HG03521 (cell line): ENCODE results near the gene DNAH5.
"Not testable (repeated sequence)": the region's sequence is repeated elsewhere in the genome, so short reads cannot be mapped to it uniquely, and the experiment has no call there.

Experiments used
- ATAC-seq: cut with Tn5 transposase; IDR thresholded peaks from one replicate; pipeline ENCODE4 v1.9.1; 2021; ENCODE audit warnings: mild to moderate bottlenecking, moderate library complexity; ENCODE audit not compliant: unreplicated experiment

The DNAH5 gene

DNA sequence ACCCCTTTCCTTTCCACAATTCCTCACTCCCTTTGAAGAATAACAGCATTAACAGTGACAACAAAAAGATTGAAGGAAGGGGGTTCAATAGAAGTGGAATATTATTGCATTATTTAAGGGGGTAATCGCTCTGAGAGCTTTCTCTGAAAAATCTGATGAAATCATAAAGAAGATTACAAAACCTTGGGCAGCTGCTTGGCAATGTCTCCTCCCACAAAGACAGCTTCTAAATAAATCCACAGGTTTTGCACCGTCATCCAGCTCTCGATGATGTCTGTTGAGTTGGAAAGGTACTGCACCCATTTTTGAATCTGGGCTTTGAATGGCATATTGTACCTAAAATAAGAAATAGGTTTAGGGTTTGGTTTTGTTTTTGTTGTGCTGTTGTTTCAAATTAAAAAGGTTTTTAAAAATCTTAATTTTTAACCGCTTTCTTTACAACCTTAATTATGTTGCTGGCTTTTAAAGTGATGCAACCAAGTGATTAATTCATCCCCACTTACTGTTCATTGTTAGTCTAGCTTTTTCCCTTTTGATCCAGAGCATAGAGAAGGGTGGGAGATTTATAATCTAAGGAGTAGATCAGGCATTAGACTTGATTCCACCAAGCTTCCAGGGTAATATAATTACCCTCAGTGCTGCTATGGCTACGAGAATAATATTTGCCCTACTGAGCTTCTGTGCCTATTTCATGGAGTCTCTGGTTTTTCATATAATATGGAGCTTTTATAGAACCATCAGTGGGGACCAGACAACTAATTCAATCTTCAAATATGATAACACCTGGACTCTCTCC, 85.0 kb downstream of the DNAH5 start:
- no peak for ATAC-seq

DNA sequence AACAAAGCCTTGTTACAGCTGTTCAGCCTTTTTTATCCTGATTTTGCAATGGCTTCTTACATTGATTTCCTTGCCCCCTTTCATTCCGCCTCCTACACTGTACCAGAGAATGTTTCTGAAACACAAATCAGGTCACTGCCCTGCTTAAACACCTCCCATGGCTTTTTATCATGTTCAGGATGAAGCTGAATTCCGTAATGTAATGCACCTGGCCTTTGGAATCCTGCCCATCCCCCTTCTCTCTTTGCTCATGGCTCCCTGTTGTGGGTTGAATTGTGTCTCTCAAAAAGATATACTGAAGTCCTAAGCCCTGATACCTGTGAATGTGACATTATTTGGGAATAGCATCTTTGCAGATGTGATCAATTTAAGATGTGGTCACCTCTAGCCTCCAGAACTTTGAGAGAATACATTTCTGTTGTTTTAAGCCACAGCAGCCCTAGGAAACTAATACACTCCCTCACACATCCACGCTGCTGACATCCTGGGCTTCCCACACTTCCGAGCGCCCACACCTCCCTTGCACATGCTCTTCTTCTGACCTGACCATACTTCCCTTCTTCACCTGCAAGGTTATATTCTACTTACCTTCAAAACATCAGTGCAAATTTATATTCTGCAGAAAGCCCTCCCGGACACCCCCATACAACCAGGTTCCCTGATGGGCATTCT, 101.2 kb downstream of the DNAH5 start:
- ATAC-seq = no peak

DNA sequence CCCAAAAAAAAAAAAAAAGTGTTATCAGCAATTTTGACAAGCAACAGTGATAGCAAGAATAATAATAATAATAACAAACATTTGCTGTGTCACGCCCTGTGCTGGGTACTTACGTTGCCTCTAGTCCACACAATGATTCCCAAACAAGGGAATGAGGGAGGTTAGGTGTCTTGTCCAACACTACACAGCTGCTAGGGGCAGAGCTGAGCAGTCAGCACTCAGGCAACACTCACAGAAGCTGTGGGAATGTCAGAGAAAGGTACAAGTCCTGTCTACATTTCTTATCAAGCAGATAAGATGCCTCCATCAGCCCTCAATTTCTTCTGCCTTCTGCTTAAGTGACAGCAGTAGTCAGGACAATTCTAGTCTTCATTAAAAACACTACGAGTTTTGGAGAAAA, 111.0 kb downstream of the DNAH5 start:
- ATAC-seq = no peak

GRCh38 chr5:13831351-13831750, 113.1 kb downstream of the DNAH5 start:
- no peak for ATAC-seq

GRCh38 chr5:13830536-13830935, 114.0 kb downstream of the DNAH5 start:
- ATAC-seq = no peak

GRCh38 chr5:13821366-13821765, 123.1 kb downstream of the DNAH5 start:
- ATAC-seq = no peak

- ATAC-seq = no peak
These were observed 128.4 kb downstream of the DNAH5 start for GRCh38 chr5:13816126-13816525.

DNA sequence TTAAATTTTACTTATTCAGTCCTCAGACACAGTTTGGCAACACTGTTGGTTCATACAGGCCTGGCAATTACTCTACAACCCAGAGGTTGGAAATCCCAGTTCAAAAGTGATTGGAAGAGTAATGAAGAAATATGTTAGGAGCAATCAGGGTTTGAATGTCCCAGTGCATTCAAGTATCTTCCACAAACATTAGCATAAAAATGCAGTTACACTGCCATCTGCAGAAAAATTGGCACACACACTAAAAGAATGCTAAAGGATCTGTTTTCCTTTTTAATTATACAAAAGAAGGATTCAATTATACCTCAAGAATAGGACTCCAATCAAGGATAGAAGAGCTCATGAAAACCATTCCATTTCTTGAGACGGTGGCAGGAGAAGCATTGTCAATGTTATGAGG, 130.2 kb downstream of the DNAH5 start:
- no peak for ATAC-seq

DNA sequence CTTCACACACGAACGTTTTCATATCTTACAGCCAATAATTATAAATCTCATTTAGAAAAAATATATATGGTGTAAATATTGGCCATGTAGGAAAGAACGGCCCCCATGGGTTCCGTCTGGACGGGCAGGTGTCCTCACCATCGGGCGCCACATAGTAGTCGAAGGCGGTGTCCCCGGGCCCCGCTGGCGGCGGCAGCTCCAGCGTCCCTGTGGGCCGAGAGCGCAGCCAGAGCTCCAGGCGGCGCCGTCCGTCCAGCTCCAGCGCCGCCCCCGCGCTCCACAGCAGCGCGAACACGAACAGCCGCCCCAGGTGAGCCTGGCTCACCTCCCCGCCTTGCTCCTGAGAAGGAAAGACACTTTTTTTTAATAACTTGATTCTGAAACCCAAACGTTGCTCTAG, 134.6 kb downstream of the DNAH5 start:
- no peak for ATAC-seq

DNA sequence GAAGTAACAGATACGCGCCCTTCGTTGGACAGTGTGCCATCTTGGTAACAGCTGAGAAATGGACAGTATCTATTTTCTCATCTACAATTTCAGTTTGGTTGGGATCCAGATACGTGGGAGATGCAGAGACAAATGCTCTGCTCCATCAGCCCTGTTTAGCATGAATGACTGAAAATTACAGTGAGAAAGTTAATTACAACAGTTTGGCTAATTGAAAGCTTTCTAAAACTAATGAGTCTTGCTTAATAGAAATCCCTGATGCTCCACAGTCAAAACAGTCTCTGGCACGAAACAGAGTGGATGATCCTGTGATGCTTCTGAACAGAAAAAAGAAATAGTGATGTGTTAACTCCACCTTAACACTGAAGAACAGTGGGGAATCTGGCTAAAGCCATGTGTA, 140.2 kb downstream of the DNAH5 start:
- no peak for ATAC-seq

DNA sequence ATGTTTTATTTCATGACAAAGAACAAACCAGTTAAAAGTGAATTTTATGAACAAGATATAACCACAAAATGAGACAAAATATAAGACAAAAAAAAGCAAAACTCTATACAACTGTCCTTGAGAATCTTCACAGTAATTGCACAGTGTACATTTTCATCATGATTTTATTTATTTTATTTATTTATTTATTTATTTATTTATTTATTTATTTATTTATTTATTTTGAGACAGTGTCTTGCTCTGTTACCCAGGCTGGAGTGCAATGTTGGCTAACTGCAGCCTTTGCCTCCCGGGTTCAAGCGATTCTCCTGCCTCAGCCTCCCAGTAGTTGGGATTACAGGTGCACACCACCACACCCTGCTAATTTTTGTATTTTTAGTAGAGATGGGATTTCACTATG, 145.9 kb downstream of the DNAH5 start:
- ATAC-seq = not testable (repeated sequence)

GRCh38 chr5:13785781-13786415, 158.6 kb downstream of the DNAH5 start:
- ATAC-seq = no peak

DNA sequence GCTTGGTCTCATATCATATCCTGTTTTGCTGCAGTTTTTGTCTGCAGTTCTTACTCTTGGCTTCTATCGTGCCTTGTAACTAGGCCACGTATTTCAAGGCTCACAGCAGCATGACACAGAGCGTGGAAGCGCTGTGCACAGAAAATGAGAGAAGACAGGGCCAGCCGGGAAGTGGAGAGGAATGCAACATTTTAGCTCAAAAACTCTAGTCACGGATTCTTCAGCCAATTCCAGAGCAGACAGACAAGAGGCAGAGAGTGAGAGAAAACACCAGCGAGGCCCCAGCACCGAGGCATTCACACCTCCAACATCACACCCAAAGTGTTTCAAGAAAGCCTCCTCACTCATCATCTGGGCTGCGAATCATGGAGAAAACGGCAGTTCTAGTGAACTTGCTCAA, 160.8 kb downstream of the DNAH5 start:
- no peak for ATAC-seq

DNA sequence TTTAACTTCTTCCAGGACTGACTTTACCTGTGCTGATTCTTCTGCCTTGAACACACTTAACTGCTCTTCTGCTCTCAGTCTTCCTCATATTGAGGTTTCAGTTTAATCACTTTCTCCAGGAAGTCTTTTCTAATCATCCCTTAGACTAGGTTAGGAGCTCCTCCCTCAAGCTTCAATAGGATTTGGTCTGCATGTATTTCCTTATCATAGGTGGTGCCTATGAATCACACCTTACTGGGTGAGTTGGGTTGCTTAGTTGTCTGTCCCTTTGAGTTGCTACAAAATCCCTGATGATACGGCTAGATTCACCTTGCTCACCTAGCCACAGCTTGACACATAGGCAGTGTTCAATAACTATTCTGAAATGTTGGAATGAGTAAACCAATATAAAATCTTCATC, 164.4 kb downstream of the DNAH5 start:
- no peak for ATAC-seq

DNA sequence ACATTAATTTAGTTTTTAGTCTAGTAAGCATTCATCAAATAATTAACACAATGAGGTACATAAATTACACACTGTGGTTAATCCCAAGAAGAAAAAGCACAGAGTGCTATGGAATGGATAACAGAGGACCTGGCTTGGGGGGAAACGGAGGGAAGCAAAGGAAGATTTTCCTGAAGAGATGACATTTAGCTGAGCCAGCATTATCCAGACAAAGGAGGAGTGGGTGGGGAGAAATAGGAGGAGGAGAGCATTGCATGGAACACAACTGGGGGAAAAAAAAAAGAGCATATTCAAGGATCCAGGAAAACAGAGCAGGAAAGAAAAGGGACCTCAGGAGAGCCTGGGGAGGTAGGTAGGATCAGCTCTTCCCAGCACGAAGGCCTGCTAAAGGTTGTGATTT, 170.8 kb downstream of the DNAH5 start:
- no peak for ATAC-seq

DNA sequence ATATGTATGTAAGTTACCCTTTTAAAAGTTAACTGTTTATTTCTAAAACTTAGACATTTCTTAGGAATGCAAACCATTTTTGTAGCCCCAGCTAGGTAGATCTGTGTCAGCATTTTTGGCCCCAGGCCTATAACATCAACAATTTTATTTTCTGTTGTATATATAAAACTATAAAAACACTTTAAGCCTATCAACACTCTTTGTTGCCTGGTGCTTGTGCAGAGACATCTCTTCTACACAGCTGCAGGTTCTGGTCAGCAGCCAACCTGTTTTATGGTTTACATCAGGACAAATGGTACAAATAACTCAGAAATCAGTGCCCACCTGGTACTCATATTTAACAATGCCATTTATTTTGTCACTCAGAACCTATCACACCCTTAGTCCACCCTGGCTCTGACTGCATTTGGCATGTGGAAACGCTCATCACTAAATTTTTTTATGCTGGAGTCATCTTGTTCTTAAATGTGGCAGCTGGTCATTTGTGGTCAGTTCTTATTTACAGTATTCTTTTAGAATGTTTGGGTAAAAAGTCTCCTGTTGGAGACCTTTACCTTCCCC, 173.4 kb downstream of the DNAH5 start:
- no peak for ATAC-seq

DNA sequence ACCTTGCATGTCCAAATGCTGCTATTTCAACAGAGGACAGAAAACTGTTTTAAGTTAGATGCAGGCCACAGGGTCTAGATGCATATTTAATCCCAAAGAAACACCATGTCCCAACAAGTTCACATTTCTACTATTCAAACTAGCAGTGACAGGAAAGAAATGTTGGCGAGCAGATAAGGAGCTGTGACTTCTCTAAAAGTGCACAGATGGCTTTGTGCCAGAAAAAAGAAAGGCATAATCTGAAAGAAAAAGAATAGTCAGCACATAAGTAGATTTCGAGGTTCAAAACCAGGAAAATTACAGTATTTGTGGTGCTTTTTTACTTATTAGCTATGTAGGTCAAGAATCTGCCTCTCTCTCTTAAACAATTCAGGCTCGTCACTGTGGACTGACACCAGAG, 178.3 kb downstream of the DNAH5 start:
- no peak for ATAC-seq

- ATAC-seq = no peak
These were observed 180.8 kb downstream of the DNAH5 start for GRCh38 chr5:13763719-13764118.

GRCh38 chr5:13749766-13750165, 194.7 kb downstream of the DNAH5 start:
- no peak for ATAC-seq

DNA sequence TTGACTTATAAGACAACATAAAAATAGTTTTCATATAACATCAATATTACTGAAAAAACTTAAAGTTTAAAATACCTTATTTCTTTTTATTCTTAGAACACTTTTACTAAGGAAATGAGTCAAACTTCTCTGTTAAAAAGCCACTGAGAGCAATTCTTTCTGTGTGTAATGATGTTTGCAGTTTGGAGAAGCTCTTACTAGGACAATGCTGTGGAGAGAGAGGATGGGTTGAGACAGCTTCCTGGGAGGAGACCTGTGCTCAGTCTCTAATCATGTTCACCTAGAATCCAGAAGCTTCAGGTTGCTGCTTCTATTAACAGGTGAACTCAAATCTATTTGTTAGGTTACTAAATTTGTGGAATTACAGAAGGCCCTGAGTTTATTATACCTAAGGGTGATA, 198.5 kb downstream of the DNAH5 start:
- ATAC-seq = no peak

- no peak for ATAC-seq
These were observed 199.0 kb downstream of the DNAH5 start for GRCh38 chr5:13745508-13745907.

- no peak for ATAC-seq
These were observed 204.0 kb downstream of the DNAH5 start for GRCh38 chr5:13740471-13740870.
